ENCODE measurements around the gene TRIM44.

GRCh38 chr11:35663408-35663702 is 780 bp downstream of the TRIM44 start:
- TF ChIP-seq CTCF (IDR thresholded peaks at IDR 0.05 in 2 of 3, conservative IDR thresholded peaks at IDR 0.05 in 1 of 3; ENCODE audit: borderline replicate concordance in 1 of 3, insufficient read depth in 1 of 3, low read depth in 2 of 3, low read length in 2 of 3) (no peak), EZH2 (IDR thresholded peaks at IDR 0.05) (no peak), POLR2AphosphoS5 (IDR thresholded peaks at IDR 0.05; ENCODE audit: low read depth, low read length) (no peak), TCF7L2 (IDR thresholded peaks at IDR 0.05; ENCODE audit: borderline replicate concordance, extremely low read depth, insufficient read depth, insufficient read length) (no peak), POLR2A (IDR thresholded peaks at IDR 0.05; ENCODE audit: borderline replicate concordance, extremely low read depth, insufficient read depth, insufficient read length) (no peak), REST (IDR thresholded peaks at IDR 0.05; ENCODE audit: low read depth) (no peak)
- TF ChIP-seq, protein P1, sequence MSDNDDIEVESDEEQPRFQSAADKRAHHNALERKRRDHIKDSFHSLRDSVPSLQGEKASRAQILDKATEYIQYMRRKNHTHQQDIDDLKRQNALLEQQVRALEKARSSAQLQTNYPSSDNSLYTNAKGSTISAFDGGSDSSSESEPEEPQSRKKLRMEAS (IDR thresholded peaks at IDR 0.05), result no peak

All from HCT116 (cell line).